ENCODE results near the gene HOXA10. TPM values are rescaled to one million over a fixed set of nuclear protein-coding genes. Genes with fewer than 3 reads are reported as not detected.

Gene HOXA10
- total and polyA plus RNA-seq, 7 donors: 0.81 to 77.5 (median 25.6) TPM; not detected in 1

DNA sequence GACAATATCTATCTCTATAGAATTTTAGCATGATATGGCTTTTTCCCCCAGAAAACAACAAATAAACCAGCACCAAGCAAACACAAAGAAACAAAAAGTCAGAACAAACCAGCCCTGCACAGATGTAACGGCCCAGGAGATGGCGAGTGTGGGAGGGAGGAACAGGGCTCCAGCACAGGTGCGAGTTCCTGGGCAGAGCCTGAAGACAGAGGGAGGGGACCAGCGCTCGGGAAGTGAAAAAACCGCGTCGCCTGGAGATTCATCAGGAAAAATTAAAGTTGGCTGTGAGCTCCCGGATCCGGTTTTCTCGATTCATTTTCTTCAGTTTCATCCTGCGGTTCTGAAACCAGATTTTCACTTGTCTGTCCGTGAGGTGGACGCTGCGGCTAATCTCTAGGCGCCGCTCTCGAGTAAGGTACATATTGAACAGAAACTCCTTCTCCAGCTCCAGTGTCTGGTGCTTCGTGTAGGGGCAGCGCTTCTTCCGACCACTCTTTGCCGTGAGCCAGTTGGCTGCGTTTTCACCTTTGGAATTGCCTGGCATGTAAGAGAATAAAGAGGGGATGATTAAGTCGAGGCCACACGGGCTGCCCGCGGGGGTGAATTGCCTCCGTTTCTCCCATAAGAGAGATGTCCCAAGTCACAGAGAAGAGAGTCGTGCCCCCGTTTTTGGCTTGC lies 2.3 kb downstream of the HOXA10 start:
- intact Hi-C loops (cut with DNase I): loop anchor here in 1 of 2 donors (2.0 kb wide), 1 partner anchor 1315 kb away; no protein-coding TSS in a partner anchor
- peak in 1 of 4 donors; percentile 15 for ATAC-seq
- Histone ChIP-seq H3K4me1 (peaks cover 20% of the 10 kb centered on the region), H3K4me3 (peak overlapping the region; percentile 79), H3K27ac (peak overlapping the region; percentile 92), H3K36me3 (ENCODE audit: insufficient read depth in 1 of 2, low read depth in 1 of 2) (no peaks in the 10 kb centered on the region), H3K27me3 (ENCODE audit: insufficient read depth in 3 of 3, low read length in 2 of 3) (no peaks in the 10 kb centered on the region), H3K9me3 (no peaks in the 10 kb centered on the region)
- 15 to 20% (median 20%) methylated on average over 30 of the region's 30 CpGs for WGBS, 3 donors
- peak in 1 of 2 donors; percentile 49 for DNase-seq
- TF ChIP-seq, protein P1, sequence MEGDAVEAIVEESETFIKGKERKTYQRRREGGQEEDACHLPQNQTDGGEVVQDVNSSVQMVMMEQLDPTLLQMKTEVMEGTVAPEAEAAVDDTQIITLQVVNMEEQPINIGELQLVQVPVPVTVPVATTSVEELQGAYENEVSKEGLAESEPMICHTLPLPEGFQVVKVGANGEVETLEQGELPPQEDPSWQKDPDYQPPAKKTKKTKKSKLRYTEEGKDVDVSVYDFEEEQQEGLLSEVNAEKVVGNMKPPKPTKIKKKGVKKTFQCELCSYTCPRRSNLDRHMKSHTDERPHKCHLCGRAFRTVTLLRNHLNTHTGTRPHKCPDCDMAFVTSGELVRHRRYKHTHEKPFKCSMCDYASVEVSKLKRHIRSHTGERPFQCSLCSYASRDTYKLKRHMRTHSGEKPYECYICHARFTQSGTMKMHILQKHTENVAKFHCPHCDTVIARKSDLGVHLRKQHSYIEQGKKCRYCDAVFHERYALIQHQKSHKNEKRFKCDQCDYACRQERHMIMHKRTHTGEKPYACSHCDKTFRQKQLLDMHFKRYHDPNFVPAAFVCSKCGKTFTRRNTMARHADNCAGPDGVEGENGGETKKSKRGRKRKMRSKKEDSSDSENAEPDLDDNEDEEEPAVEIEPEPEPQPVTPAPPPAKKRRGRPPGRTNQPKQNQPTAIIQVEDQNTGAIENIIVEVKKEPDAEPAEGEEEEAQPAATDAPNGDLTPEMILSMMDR (IDR thresholded peaks at IDR 0.05): no peak

- Histone ChIP-seq H3K27me3 (ENCODE audit: insufficient read depth in 3 of 3, low read length in 2 of 3) (no peaks in the 10 kb centered on the region), H3K4me1 (peaks cover 17% of the 10 kb centered on the region), H3K4me3 (peak overlapping the region; percentile 79), H3K9me3 (no peaks in the 10 kb centered on the region), H3K36me3 (ENCODE audit: insufficient read depth in 1 of 2, low read depth in 1 of 2) (no peaks in the 10 kb centered on the region), H3K27ac (peak overlapping the region; percentile 92)
- intact Hi-C loops (cut with DNase I): no loop called here
- TF ChIP-seq, protein P1 (IDR thresholded peaks at IDR 0.05): no peak
- WGBS, 3 donors: 9 to 26% (median 15%) methylated on average over 8 of the region's 8 CpGs
- DNase-seq (peak in 1 of 2 donors; percentile 75), ATAC-seq (no peak)
Measured at GRCh38 chr7:27171325-27171636, 2.8 kb downstream of the HOXA10 start.

GRCh38 chr7:27170426-27171324 lies 3.4 kb downstream of the HOXA10 start:
- Histone ChIP-seq H3K4me3 (peak overlapping the region; percentile 79), H3K27me3 (ENCODE audit: insufficient read depth in 3 of 3, low read length in 2 of 3) (no peaks in the 10 kb centered on the region), H3K4me1 (peaks cover 17% of the 10 kb centered on the region), H3K27ac (peak overlapping the region; percentile 92), H3K9me3 (no peaks in the 10 kb centered on the region), H3K36me3 (ENCODE audit: insufficient read depth in 1 of 2, low read depth in 1 of 2) (no peaks in the 10 kb centered on the region)
- 26 to 35% (median 31%) methylated on average over 11 of the region's 11 CpGs for WGBS, 3 donors
- DNase-seq (no peak), ATAC-seq (no peak)
- intact Hi-C loops (cut with DNase I): no loop called here
- TF ChIP-seq, protein P1 (IDR thresholded peaks at IDR 0.05): no peak

DNA sequence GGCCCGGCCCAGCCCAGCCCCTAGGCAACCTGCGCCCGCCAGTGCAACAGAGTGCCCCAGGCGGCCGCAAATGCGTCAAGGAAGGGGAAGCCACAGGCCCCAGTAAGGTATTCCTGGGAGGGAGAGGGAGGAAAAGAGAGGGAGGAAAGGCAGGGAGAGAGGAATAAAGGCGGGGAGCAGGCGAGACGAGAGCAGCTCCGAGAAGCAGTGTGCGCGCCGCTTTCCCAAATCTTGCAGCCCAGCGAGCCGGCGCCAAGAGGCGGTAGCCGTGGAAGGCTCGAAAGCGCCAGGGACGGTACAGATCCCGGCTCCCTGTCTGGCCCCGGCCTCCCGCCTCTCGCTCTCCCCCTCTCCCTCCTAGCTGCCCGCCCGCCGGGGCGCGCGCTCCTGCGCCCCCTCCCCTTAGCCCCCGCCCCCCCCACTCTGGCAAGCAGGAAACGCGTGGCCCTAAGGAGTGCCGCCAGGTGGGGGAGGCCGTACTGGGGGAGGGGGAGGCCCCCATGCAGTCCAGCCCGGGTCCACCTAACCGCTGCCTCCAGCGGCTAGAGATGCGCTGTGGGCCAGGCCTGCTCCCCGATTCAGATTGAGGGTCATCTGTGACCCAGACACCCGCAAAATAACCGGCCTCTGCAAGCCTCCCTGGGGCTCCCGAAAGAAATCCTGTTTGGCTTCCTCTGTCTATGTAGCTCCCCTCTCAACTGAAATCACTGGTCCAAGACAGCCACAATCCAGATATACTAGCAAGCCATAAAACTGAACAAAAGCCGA lies 4.3 kb downstream of the HOXA10 start:
- H3K9me3 ChIP-seq: no peaks in the 10 kb centered on the region
- 3 to 6% (median 4%) methylated on average over 22 to 46 of the region's 46 CpGs for WGBS, 3 donors
- TF ChIP-seq, protein P1 (IDR thresholded peaks at IDR 0.05): no peak
- peak overlapping the region; percentile 79 for H3K4me3 ChIP-seq
- no peaks in the 10 kb centered on the region for H3K36me3 ChIP-seq (ENCODE audit: insufficient read depth in 1 of 2, low read depth in 1 of 2)
- intact Hi-C loops (cut with DNase I): loop anchor here (1.0 to 10.0 kb wide), 4 partner anchors 965 to 1605 kb away; partner anchors contain the start of genes CBX3 (in 1 of the 2) and HNRNPA2B1 (in 1 of the 2)
- ATAC-seq (no peak), DNase-seq (peak in 1 of 2 donors; percentile 70)
- H3K27ac ChIP-seq: peak overlapping the region; percentile 92
- H3K4me1 ChIP-seq: peaks cover 14% of the 10 kb centered on the region
- no peaks in the 10 kb centered on the region for H3K27me3 ChIP-seq (ENCODE audit: insufficient read depth in 3 of 3, low read length in 2 of 3)
